ENCODE data around the gene DDX27. TPM values are rescaled to one million over a fixed set of nuclear protein-coding genes. Genes with fewer than 3 reads are reported as not detected.

Gene DDX27
- total RNA-seq, 4 donors from 2014 or later, result 21.4 to 28.8 (median 23.4) TPM

GRCh38 chr20:49268600-49269365, 49.6 kb downstream of the DDX27 start:
- no peak for TF ChIP-seq CTCF (IDR thresholded peaks at IDR 0.05; ENCODE audit: low read depth)

GRCh38 chr20:49270177-49270576, 51.0 kb downstream of the DDX27 start:
- TF ChIP-seq CTCF (IDR thresholded peaks at IDR 0.05; ENCODE audit: low read depth), result no peak

- no peak for TF ChIP-seq CTCF (IDR thresholded peaks at IDR 0.05; ENCODE audit: low read depth)
These were observed 51.5 kb downstream of the DDX27 start for GRCh38 chr20:49270736-49271135.

GRCh38 chr20:49272654-49273053, 53.4 kb downstream of the DDX27 start:
- TF ChIP-seq CTCF (IDR thresholded peaks at IDR 0.05; ENCODE audit: low read depth), result no peak

GRCh38 chr20:49273696-49274277, 54.6 kb downstream of the DDX27 start:
- no peak for TF ChIP-seq CTCF (IDR thresholded peaks at IDR 0.05; ENCODE audit: low read depth)

GRCh38 chr20:49275216-49275615, 56.0 kb downstream of the DDX27 start:
- TF ChIP-seq CTCF (IDR thresholded peaks at IDR 0.05; ENCODE audit: low read depth), result no peak

- TF ChIP-seq CTCF (IDR thresholded peaks at IDR 0.05; ENCODE audit: low read depth), result no peak
These were observed 56.4 kb downstream of the DDX27 start for GRCh38 chr20:49275636-49276035.

Data from subcutaneous adipose tissue (tissue), 4 donors.